Common myeloid progenitor, CD34-positive (primary cell): ENCODE data around the gene CABLES2.

ENCODE experiments used
- CTCF ChIA-PET: fragments of 350-600 bp; sonication (Branson Sonifier 250); formaldehyde crosslinking; loops from one replicate; lab custom pipeline; 2021; ENCODE audit warnings: antibody characterized with exemption; lab: Charles Lee
- POLR2A ChIA-PET: fragments of 350-600 bp; sonication (Branson Sonifier 250); formaldehyde crosslinking; loops from one replicate; lab custom pipeline; 2021; ENCODE audit warnings: antibody characterized with exemption; lab: Charles Lee
- DNase-seq, 3 donors: peaks; one replicate each; pipeline versions ENCODE4 v3.0.0 to v3.0.0-alpha.2; 2013
- H3K27ac ChIP-seq, 2 experiments: 1 replicate in 1 of 2; 2 replicates in 1 of 2; pipeline ENCODE4 v1.7.0; 2013; ENCODE audit warnings: inconsistent platforms in 2 of 2, low read length in 2 of 2, mild to moderate bottlenecking in 2 of 2, low read depth in 1 of 2, moderate library complexity in 1 of 2; ENCODE audit not compliant: severe bottlenecking in 2 of 2, insufficient read depth in 1 of 2, poor library complexity in 1 of 2
- H3K27me3 ChIP-seq, 5 experiments: replicated peaks in 2 of 5; 1 replicate in 3 of 5; 2 replicates in 2 of 5; pipeline versions ENCODE4 v1.6.1 to v1.7.0; 2013; ENCODE audit warnings: low read length in 4 of 5, mild to moderate bottlenecking in 2 of 5, moderate library complexity in 2 of 5, inconsistent platforms in 1 of 5; ENCODE audit not compliant: insufficient read depth in 5 of 5, control insufficient read depth in 4 of 5
- H3K36me3 ChIP-seq, 4 experiments: 1 replicate in 2 of 4; 2 replicates in 2 of 4; pipeline versions ENCODE4 v1.6.1 to v1.7.0; 2013; ENCODE audit warnings: low read length in 3 of 4, control low read depth in 1 of 4, mild to moderate bottlenecking in 1 of 4; ENCODE audit not compliant: control insufficient read depth in 4 of 4, insufficient read depth in 4 of 4
- H3K4me1 ChIP-seq, 4 experiments: 1 replicate in 3 of 4; 2 replicates in 1 of 4; pipeline versions ENCODE4 v1.6.1 to v1.7.1; 2013; ENCODE audit warnings: low read length in 3 of 4, mild to moderate bottlenecking in 3 of 4, control low read depth in 1 of 4, inconsistent platforms in 1 of 4, moderate library complexity in 1 of 4; ENCODE audit not compliant: control insufficient read depth in 4 of 4, insufficient read depth in 4 of 4; ENCODE audit errors: control extremely low read depth in 1 of 4
- H3K4me3 ChIP-seq, 7 experiments: 1 replicate in 4 of 7; 2 replicates in 3 of 7; pipeline versions ENCODE4 v1.5.1 to v1.7.0; 2013; ENCODE audit warnings: mild to moderate bottlenecking in 7 of 7, low read length in 6 of 7, moderate library complexity in 6 of 7, inconsistent platforms in 2 of 7, low read depth in 2 of 7, control low read depth in 1 of 7; ENCODE audit not compliant: insufficient read depth in 4 of 7, control insufficient read depth in 1 of 7; ENCODE audit errors: extremely low read depth in 1 of 7
- H3K9me3 ChIP-seq, 5 experiments: 1 replicate in 4 of 5; 2 replicates in 1 of 5; pipeline versions ENCODE4 v1.6.1 to v1.7.1; 2013; ENCODE audit warnings: low read length in 4 of 5, mild to moderate bottlenecking in 2 of 5, inconsistent platforms in 1 of 5, low read depth in 1 of 5, moderate library complexity in 1 of 5; ENCODE audit not compliant: control insufficient read depth in 4 of 5, insufficient read depth in 2 of 5; ENCODE audit errors: control extremely low read depth in 1 of 5
- WGBS: methylation state at CpG from one replicate; pipeline ENCODE4 v1.1.5; 2013; ENCODE audit not compliant: insufficient coverage; 5-methylcytosine and 5-hydroxymethylcytosine counted together

Gene CABLES2

GRCh38 chr20:62364911-62365736 is 42.0 kb downstream of the CABLES2 start:
- Histone ChIP-seq H3K27ac (no peak overlapping the region), H3K9me3 (no peaks in the 10 kb centered on the region), H3K36me3 (no peaks in the 10 kb centered on the region), H3K4me3 (no peak overlapping the region), H3K4me1 (peaks cover 0 to 27% (median 22%) of the 10 kb centered on the region in 4 experiments), H3K27me3 (peaks cover 0 to 55% (median 17%) of the 10 kb centered on the region in 5 experiments)
- CTCF ChIA-PET: interaction anchor here (0.6 to 1.7 kb wide), 5 partner anchors 10 to 365 kb away, joined by 3 to 4 read pairs (median 3); no protein-coding TSS in a partner anchor
- WGBS: 92% methylated on average over 27 of the region's 27 CpGs
- POLR2A ChIA-PET: no interaction called here
- DNase-seq: no peak

DNA sequence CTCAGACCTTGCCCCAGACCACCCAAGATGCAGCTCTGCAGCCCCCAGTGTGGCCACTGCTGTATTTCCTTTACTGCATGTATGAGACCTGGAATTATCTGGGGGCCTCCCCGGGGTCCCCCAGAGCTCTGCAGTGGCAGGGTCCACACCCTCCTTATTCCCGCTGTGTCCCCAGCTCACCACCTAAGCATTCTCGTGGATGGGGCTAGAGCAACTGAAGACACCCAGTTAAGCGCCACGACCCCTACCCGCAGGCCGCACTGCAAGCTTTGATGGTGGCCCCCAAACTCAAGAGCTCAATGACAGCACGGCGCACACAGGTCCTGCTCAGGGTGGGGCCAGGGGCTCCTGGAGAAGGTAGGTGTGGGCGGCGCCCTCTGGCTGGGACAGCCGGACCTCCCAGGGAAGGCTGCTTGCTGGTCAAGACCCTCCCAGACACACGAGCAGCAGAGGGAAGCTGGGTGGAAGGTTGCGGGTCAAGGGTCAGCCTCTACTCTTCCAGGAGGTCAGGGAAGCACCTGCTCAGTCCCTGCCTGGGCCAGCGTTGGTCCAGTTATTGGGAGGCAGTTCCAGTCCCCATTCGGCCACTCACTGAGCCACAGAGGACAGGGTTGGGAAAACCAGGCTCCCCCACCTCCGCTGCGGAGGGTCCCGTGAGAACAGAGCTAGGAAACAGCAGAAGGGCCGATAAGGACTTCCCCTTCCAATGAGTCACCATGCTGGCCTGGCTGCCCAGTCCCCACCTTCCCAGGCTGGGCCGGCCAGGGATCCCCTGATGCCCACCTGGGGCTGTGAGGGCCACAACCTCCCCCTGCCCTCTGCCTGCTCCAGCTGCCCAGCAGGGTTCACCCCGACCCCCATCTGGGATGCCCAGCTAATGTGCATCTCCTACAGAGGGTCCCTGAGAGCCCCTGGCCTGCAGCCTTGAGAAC is 42.9 kb downstream of the CABLES2 start:
- Histone ChIP-seq H3K27ac (no peak overlapping the region), H3K4me3 (no peak overlapping the region), H3K4me1 (peaks cover 0 to 26% (median 22%) of the 10 kb centered on the region in 4 experiments), H3K36me3 (no peaks in the 10 kb centered on the region), H3K9me3 (no peaks in the 10 kb centered on the region), H3K27me3 (peaks cover 0 to 45% (median 13%) of the 10 kb centered on the region in 5 experiments)
- no peak for DNase-seq
- WGBS: 89% methylated on average over 22 of the region's 22 CpGs
- CTCF ChIA-PET: interaction anchor here (0.7 to 1.7 kb wide), 5 partner anchors 11 to 63 kb away, joined by 3 to 4 read pairs (median 3); no protein-coding TSS in a partner anchor
- POLR2A ChIA-PET: interaction anchor here (0.8 kb wide), 1 partner anchor 23 kb away, joined by 3 read pairs; the partner anchor contains the start of gene RPS21

GRCh38 chr20:62362991-62363919 is 43.8 kb downstream of the CABLES2 start:
- H3K27ac ChIP-seq: no peak overlapping the region
- H3K9me3 ChIP-seq: no peaks in the 10 kb centered on the region
- no peak overlapping the region for H3K4me3 ChIP-seq
- no peak for DNase-seq
- no peaks in the 10 kb centered on the region for H3K36me3 ChIP-seq
- peaks cover 0 to 19% (median 19%) of the 10 kb centered on the region in 4 experiments for H3K4me1 ChIP-seq
- H3K27me3 ChIP-seq: peaks cover 0 to 36% (median 10%) of the 10 kb centered on the region in 5 experiments
- ChIA-PET CTCF (interaction anchor here (0.7 to 1.1 kb wide), 3 partner anchors 20 to 22 kb away, joined by 3 to 4 read pairs (median 3); no protein-coding TSS in a partner anchor), POLR2A (interaction anchor here (0.6 to 0.8 kb wide), 2 partner anchors 24 to 28 kb away, joined by 3 to 4 read pairs; partner anchors contain the start of gene RPS21)
- 88% methylated on average over 18 of the region's 20 CpGs for WGBS

DNA sequence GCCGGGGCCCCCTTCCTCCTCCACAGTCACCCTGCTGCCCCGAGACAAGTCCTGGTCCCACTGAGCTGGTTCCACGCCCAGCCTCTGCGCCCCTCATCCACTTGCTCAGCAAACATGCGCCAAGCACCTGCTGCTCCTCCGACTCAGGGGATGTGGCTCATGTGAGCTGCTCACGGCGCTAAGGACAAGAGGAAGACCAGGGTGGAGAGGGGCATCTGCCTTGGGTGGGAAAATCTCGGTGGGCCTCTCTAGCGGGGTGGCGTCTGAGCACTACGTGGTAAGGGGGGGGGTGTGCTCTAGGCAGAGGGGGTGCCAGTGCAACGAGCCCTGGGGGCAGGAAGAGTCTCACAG is 44.5 kb downstream of the CABLES2 start:
- ChIA-PET CTCF (interaction anchor here (1.1 kb wide), 1 partner anchor 20 kb away, joined by 3 read pairs; no protein-coding TSS in a partner anchor), POLR2A (interaction anchor here (0.6 kb wide), 1 partner anchor 29 kb away, joined by 4 read pairs; no protein-coding TSS in a partner anchor)
- WGBS: 74% methylated on average over 11 of the region's 13 CpGs
- H3K9me3 ChIP-seq: no peaks in the 10 kb centered on the region
- peaks cover 0 to 29% (median 4%) of the 10 kb centered on the region in 5 experiments for H3K27me3 ChIP-seq
- no peak for DNase-seq
- H3K4me3 ChIP-seq: no peak overlapping the region
- H3K27ac ChIP-seq: no peak overlapping the region
- H3K4me1 ChIP-seq: peaks cover 0 to 16% (median 14%) of the 10 kb centered on the region in 4 experiments
- no peaks in the 10 kb centered on the region for H3K36me3 ChIP-seq

DNA sequence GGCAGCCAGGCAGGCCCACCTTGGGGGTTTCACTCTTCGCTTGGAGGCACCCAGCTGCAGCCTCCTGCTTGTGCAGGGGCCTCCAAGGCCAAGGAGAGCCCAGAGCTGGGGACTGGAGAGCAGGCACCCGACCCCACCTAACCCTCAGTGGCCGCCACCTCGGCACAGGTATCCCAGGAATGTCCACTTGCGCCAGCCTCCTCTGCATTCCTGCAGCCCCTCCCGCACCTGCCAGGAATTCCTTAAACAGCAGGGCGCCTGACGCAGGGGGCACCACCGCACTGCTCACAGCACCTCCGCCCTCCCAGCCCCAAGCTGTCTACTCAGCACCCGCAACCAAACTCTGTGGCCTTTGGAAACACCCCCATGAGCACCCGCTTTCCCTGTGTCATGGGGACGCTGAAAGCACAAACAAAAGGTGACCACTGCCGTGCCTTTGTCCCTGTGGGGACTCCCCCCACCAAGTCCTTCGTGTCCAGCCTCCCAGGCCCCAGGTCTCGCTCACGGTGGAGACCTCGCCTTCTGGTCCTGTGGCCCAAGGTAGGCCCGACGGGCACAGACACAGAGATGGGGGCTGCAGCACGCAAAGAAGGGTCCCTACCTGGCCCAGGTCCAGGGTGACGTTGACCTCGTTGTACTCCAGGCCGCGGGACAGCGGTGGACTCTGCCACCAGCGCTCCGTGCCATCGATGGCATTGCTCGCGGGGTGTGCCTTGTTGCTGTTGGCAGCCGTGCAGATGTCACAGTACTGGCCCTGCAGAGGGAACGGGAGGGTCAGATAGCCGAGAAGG is 45.1 kb downstream of the CABLES2 start:
- peaks cover 0 to 19% (median 15%) of the 10 kb centered on the region in 4 experiments for H3K4me1 ChIP-seq
- WGBS: 95% methylated on average over 34 of the region's 34 CpGs
- no peak overlapping the region for H3K27ac ChIP-seq
- no peaks in the 10 kb centered on the region for H3K36me3 ChIP-seq
- no peak for DNase-seq
- peaks cover 0 to 25% (median 4%) of the 10 kb centered on the region in 5 experiments for H3K27me3 ChIP-seq
- CTCF ChIA-PET: interaction anchor here (1.1 kb wide), 1 partner anchor 21 kb away, joined by 3 read pairs; no protein-coding TSS in a partner anchor
- no peaks in the 10 kb centered on the region for H3K9me3 ChIP-seq
- POLR2A ChIA-PET: no interaction called here
- H3K4me3 ChIP-seq: no peak overlapping the region
